HG03095 (cell line): Measurements from ENCODE around the gene TMEM131L.

Experiments used
- ATAC-seq: cut with Tn5 transposase; IDR thresholded peaks from one replicate; pipeline ENCODE4 v1.9.1; 2021; ENCODE audit warnings: moderate library complexity; ENCODE audit not compliant: unreplicated experiment

The TMEM131L gene

DNA sequence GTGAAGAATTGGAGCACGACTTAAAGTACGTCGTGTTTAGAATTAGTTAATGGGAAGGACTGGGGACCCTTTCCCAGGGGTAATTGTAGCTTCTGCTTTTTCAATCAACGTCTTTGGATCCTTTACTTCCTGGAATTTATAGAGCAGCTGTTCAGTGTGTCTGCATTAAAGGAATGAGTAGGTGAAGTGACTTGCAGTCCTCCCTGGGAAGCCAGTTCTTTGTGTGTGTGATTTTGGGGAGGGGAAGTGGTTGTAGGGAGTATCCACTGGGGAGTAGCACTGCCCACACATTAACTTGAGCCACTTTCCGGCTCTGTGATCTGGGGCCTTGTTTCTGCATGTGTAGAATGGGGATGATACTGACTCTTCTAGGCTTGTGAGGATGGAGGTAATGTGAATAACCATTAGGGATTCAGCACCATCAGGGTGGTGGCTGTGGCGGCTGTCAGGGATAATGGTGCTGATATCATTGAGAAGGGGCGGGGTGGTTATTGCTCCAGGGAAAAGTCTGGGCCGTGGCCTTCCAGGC lies 54.7 kb downstream of the TMEM131L start:
- ATAC-seq = peak; percentile 31

- no peak for ATAC-seq
Observed at GRCh38 chr4:153521478-153521877, 55.3 kb downstream of the TMEM131L start.

- no peak for ATAC-seq
Observed at GRCh38 chr4:153521999-153522801, 56.0 kb downstream of the TMEM131L start.

GRCh38 chr4:153522802-153523094 lies 56.6 kb downstream of the TMEM131L start:
- peak; percentile 42 for ATAC-seq

DNA sequence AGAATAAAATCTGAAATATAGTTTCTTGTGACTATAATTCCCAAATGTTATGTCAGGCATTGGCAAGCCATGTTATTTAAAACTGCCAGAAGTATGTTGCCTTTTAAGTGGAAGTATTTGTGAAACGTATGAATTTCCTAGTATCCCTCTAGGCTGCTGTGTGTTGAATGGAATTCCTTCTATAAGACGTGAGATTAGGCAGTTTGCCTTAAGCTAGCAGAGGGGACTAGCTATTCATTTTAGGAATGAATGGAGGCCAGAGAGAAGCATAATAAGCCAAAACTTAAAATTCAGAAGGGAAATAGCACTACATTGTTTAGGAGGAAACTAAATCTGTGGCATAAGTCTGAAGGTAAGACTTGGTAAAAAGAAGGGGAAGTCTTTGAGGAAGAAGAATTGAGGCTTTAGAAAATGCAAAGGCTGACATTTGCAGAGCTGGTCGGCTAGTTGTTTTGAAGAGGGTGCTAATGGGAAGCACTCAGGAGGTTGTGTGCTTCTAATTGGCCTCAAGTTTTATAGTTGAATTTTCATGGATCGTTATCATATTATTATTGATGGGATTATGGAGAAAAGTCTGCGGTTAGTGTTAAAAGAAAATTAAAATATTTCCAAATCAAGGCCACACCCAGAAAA lies 57.1 kb downstream of the TMEM131L start:
- no peak for ATAC-seq

- ATAC-seq = no peak
Observed at GRCh38 chr4:153523941-153524386, 57.8 kb downstream of the TMEM131L start.

GRCh38 chr4:153524682-153525081 lies 58.5 kb downstream of the TMEM131L start:
- no peak for ATAC-seq

DNA sequence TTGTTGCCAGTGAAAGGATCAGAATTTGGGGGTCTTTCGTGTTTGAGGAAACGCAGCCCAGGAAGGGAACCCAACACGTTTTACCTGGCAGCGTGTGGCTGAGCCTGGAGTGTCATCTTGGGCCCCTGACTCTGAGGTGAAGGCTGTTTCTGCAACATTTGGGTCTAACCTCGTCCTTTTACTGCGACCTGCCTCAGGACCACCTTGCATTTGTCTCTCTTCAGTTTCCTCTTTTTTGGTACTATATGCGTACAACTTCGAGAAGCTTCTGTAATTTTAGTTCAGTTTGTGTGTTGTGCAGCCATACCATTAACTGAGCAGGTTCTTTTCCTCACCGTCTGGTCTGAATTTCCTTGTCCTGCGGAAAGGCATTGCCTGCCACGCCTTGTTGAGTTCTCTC lies 61.5 kb downstream of the TMEM131L start:
- ATAC-seq = no peak

- peak; percentile 42 for ATAC-seq
Observed at GRCh38 chr4:153528705-153529485, 62.7 kb downstream of the TMEM131L start.

DNA sequence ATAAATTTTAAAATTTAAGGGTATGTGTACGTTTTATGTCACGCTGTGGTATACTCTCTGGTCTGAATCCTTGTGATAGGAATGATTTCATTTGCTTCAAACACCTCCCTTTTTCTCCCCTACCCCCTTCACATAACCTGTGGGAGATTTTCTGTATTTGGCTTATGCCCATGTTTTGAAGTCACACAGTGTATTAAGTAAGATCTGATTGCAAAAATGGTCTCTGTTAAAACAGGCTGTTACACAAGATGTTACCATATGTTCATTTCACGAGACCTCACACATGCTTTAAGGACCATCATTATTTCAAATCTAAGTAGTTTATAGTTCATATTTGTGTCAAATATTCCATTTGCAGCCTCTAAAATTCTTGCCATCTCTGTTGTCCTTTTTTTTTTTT lies 63.5 kb downstream of the TMEM131L start:
- ATAC-seq = no peak

GRCh38 chr4:153530284-153530999 lies 64.3 kb downstream of the TMEM131L start:
- ATAC-seq = no peak

- no peak for ATAC-seq
Observed at GRCh38 chr4:153531000-153531358, 64.8 kb downstream of the TMEM131L start.

- no peak for ATAC-seq
Observed at GRCh38 chr4:153531976-153532626, 65.9 kb downstream of the TMEM131L start.

GRCh38 chr4:153532636-153533035 lies 66.5 kb downstream of the TMEM131L start:
- ATAC-seq = no peak

DNA sequence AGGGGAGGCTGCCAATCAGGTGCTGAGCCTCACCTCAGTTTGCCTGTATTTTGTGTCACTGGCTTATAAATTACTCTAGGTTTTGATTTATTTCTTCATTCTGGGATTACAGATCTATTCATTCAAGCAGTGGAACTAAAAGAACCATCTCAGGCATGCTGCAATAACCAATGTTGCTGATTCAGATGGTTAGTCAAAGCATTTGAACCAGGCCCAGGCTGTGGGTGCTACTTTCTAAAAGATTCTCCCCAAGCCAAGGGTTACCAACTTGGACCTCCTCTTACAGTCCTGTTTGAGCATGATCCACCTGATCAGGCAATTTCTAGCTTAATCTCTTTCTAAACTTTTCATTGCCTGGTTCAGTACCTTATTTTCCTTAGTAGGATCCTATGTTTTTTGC lies 67.2 kb downstream of the TMEM131L start:
- no peak for ATAC-seq

- no peak for ATAC-seq
Observed at GRCh38 chr4:153534792-153535629, 68.9 kb downstream of the TMEM131L start.

DNA sequence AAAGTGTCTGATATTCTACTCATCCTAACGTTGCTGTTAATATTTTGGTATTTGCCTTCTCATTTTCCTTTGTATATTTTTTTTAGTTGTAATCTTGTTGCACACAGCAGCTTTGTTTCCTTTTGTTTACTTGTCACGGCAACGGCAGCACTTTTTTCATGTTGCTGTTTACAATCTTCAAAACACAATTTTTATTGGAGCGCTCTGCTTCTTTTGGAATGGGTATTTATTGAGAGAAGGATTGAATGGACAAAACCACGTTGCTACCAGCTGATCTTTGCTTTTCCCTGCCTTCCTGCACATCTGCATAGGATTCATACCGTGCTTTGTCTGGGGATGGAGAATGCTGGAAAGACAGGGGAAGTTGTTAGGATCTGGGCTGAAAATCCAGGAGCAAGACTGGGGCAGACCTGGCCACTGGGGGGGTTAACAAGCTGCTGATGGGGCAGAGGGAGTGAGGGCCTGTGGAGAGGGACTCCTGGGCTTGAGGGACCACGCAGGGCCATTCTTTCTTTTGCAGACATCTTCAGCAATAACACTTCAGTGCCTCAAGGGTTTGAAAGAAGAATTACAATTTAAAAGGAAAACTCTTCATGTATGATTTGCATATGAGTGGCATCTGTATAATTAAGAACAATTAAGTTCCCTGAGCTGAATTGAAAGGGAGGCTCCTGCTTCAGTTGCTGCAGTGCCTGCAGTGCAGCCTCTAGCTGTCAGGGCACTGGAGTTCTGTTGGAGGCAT lies 69.8 kb downstream of the TMEM131L start:
- ATAC-seq = no peak

- no peak for ATAC-seq
Observed at GRCh38 chr4:153537493-153537960, 71.4 kb downstream of the TMEM131L start.
